Transverse colon (tissue), 4 donors: ENCODE data around the gene BAAT. TPM values are rescaled to one million over a fixed set of nuclear protein-coding genes. Genes with fewer than 3 reads are reported as not detected.

ENCODE experiments used
- DNase-seq: peaks from one replicate; pipeline ENCODE4 v3.0.0-alpha.2; 2019
- H3K27ac ChIP-seq, 4 donors: fragments of 200-600 bp; sonication (generic); 2 replicates each; pipeline ENCODE4 v1.5.1; 2016 to 2018; ENCODE audit warnings: inconsistent platforms in 4 of 4
- H3K27me3 ChIP-seq: fragments of 200-600 bp; sonication (generic); 2 replicates; pipeline ENCODE4 v1.5.1; 2017; ENCODE audit warnings: inconsistent platforms
- H3K36me3 ChIP-seq, 4 donors: fragments of 200-600 bp; sonication (generic); 2 replicates each; pipeline ENCODE4 v1.5.1; 2017 to 2019; ENCODE audit warnings: inconsistent platforms in 4 of 4
- H3K4me1 ChIP-seq, 4 donors: fragments of 200-600 bp; sonication (generic); 2 replicates each; pipeline ENCODE4 v1.5.1; 2017 to 2020; ENCODE audit warnings: inconsistent platforms in 4 of 4
- H3K4me3 ChIP-seq, 4 donors: fragments of 200-600 bp; sonication (generic); 1 replicate in 1 of 4; 2 replicates in 3 of 4; pipeline versions ENCODE4 v1.5.1 to v1.6.1; 2017 to 2019; ENCODE audit warnings: inconsistent platforms in 4 of 4
- H3K9me3 ChIP-seq, 2 donors: fragments of 200-600 bp; sonication (generic); 2 replicates each; pipeline ENCODE4 v1.5.1; 2017 to 2019; ENCODE audit warnings: inconsistent platforms in 2 of 2
- CTCF ChIP-seq, 5 experiments: fragments of 200-600 bp in 3 of 5; fragments of 450-650 bp in 2 of 5; sonication (generic) in 3 of 5; IDR thresholded peaks; 1 replicate in 2 of 5; 2 replicates in 3 of 5; pipeline ENCODE4 v1.5.1; 2016 to 2017; ENCODE audit warnings: antibody characterized with exemption in 5 of 5, inconsistent platforms in 3 of 5, mild to moderate bottlenecking in 2 of 5, moderate library complexity in 1 of 5
- EP300 ChIP-seq: sonication (generic); formaldehyde crosslinking; IDR thresholded peaks from one replicate; pipeline ENCODE4 v1.6.1; 2017; ENCODE audit warnings: antibody characterized with exemption, low read depth
- POLR2A ChIP-seq: fragments of 450-650 bp; IDR thresholded peaks from one replicate; pipeline ENCODE4 v1.6.1; 2016; ENCODE audit warnings: antibody characterized with exemption, mild to moderate bottlenecking, moderate library complexity
- POLR2AphosphoS5 ChIP-seq, 3 donors: sonication (generic); formaldehyde crosslinking; IDR thresholded peaks; one replicate each; pipeline ENCODE4 v1.6.1; 2016; ENCODE audit warnings: antibody characterized with exemption in 3 of 3
- WGBS, 2 donors: methylation state at CpG; one replicate each; pipeline ENCODE4 v1.1.5; 2018; ENCODE audit warnings: low coverage in 1 of 2; 5-methylcytosine and 5-hydroxymethylcytosine counted together
- in situ Hi-C, 4 donors: fragments of 200-750 bp; cut with MboI; loops; one replicate each; pipeline versions ENCODE4 v1.15.0 to v1.15.1; 2017; ENCODE audit warnings: low sequenced_read_pairs in 3 of 4, low pct_ligation_motif_present in 1 of 4, low pct_unique_long_range_greater_than_20kb in 1 of 4
- intact Hi-C: fragments of 100-400 bp; cut with DNase I; formaldehyde crosslinking; loops from one replicate; pipeline ENCODE4 v1.15.1; 2023; ENCODE audit warnings: low total_unique reads
- total RNA-seq, 4 donors: library from RNA; depleted of rRNA; stranded (reverse); fragments of >200 nt; gene quantifications; one replicate each; pipeline ENCODE4 v1.1.0, GENCODE V29; 2016

The BAAT gene
- total RNA-seq, 4 donors from 2014 or later: 0.14 TPM; not detected in 3

GRCh38 chr9:101428909-101429308, 44.1 kb upstream of the BAAT start:
- TF ChIP-seq POLR2AphosphoS5 (IDR thresholded peaks at IDR 0.05): no peak
- TF ChIP-seq EP300: no peak
- no peak for TF ChIP-seq POLR2A
- 80 to 81% methylated on average over 3 of the region's 3 CpGs for WGBS, 2 donors
- no peaks in the 10 kb centered on the region for H3K4me1 ChIP-seq
- H3K36me3 ChIP-seq: no peaks in the 10 kb centered on the region
- DNase-seq: no peak
- intact Hi-C loops: no loop called here
- no peaks in the 10 kb centered on the region for H3K9me3 ChIP-seq
- in situ Hi-C loops: no loop called here
- no peak overlapping the region for H3K4me3 ChIP-seq
- no peaks in the 10 kb centered on the region for H3K27me3 ChIP-seq
- H3K27ac ChIP-seq: no peak overlapping the region

- in situ Hi-C loops: no loop called here
Measured at GRCh38 chr9:101427957-101428655, 43.3 kb upstream of the BAAT start.

GRCh38 chr9:101427358-101427757, 42.6 kb upstream of the BAAT start:
- H3K9me3 ChIP-seq: no peaks in the 10 kb centered on the region
- H3K4me3 ChIP-seq: no peak overlapping the region
- no peak for DNase-seq
- WGBS, 2 donors: 94% methylated on average over 6 to 8 of the region's 8 CpGs
- H3K27me3 ChIP-seq: no peaks in the 10 kb centered on the region
- TF ChIP-seq POLR2AphosphoS5 (IDR thresholded peaks at IDR 0.05): no peak
- in situ Hi-C loops: no loop called here
- H3K36me3 ChIP-seq: no peaks in the 10 kb centered on the region
- no peak overlapping the region for H3K27ac ChIP-seq
- H3K4me1 ChIP-seq: no peaks in the 10 kb centered on the region
- intact Hi-C loops: no loop called here

More at GRCh38 chr9:101427957-101428655, 43.3 kb upstream of the BAAT start:
- H3K27me3 ChIP-seq: no peaks in the 10 kb centered on the region
- no peaks in the 10 kb centered on the region for H3K9me3 ChIP-seq
- no peak for DNase-seq
- WGBS, 2 donors: 72 to 79% methylated on average over 3 of the region's 3 CpGs
- no peaks in the 10 kb centered on the region for H3K36me3 ChIP-seq
- no peak overlapping the region for H3K27ac ChIP-seq
- no peak for TF ChIP-seq EP300
- TF ChIP-seq POLR2AphosphoS5 (IDR thresholded peaks at IDR 0.05): no peak
- TF ChIP-seq CTCF (IDR thresholded peaks at IDR 0.05): no peak
- no peak for TF ChIP-seq POLR2A
- intact Hi-C loops: no loop called here
- no peaks in the 10 kb centered on the region for H3K4me1 ChIP-seq
- H3K4me3 ChIP-seq: no peak overlapping the region

GRCh38 chr9:101421653-101422065, 36.9 kb upstream of the BAAT start:
- no peak overlapping the region for H3K4me3 ChIP-seq
- in situ Hi-C loops: no loop called here
- H3K27ac ChIP-seq: no peak overlapping the region
- intact Hi-C loops: no loop called here
- TF ChIP-seq POLR2AphosphoS5 (IDR thresholded peaks at IDR 0.05) (no peak), CTCF (IDR thresholded peaks at IDR 0.05) (no peak), POLR2A (no peak), EP300 (no peak)
- no peaks in the 10 kb centered on the region for H3K4me1 ChIP-seq
- H3K27me3 ChIP-seq: no peaks in the 10 kb centered on the region
- no peak for DNase-seq
- H3K9me3 ChIP-seq: peaks cover 0 to 6% of the 10 kb centered on the region in 2 donors
- WGBS, 2 donors: 67% methylated on average over 1 to 5 of the region's 5 CpGs
- no peaks in the 10 kb centered on the region for H3K36me3 ChIP-seq

- H3K27me3 ChIP-seq: no peaks in the 10 kb centered on the region
- 79% methylated on average over 2 of the region's 2 CpGs; no CpG with 5 or more reads in 1 of the 2 donors for WGBS, 2 donors
- DNase-seq: no peak
- no peak overlapping the region for H3K4me3 ChIP-seq
- in situ Hi-C loops: no loop called here
- intact Hi-C loops: no loop called here
- no peaks in the 10 kb centered on the region for H3K4me1 ChIP-seq
- peaks cover 0 to 14% of the 10 kb centered on the region in 2 donors for H3K9me3 ChIP-seq
- H3K27ac ChIP-seq: no peak overlapping the region
- H3K36me3 ChIP-seq: no peaks in the 10 kb centered on the region
- TF ChIP-seq CTCF (IDR thresholded peaks at IDR 0.05) (no peak), POLR2A (no peak)
Measured at GRCh38 chr9:101419863-101420262, 35.1 kb upstream of the BAAT start.
